COLO668 (cell line): Measurements from ENCODE around the gene PCDHGA3.
"Not testable (repeated sequence)": the region's sequence is repeated elsewhere in the genome, so short reads cannot be mapped to it uniquely, and the experiment has no call there.

Experiments
- DNase-seq: peaks from one replicate; lab custom pipeline; 2025; ENCODE audit not compliant: unreplicated experiment; lab: John Stamatoyannopoulos, UW

The PCDHGA3 gene

GRCh38 chr5:141343242-141343952 lies at the start of gene PCDHGA3:
PCDHGA3 (plus strand) TSS chr5:141343829; CDS start chr5:141344034, 205 bp downstream.
- no peak for DNase-seq

- no peak for DNase-seq
Observed at GRCh38 chr5:141298376-141298775, 45.3 kb upstream of the PCDHGA3 start.

- DNase-seq, result no peak
Observed at GRCh38 chr5:141303756-141304155, 39.9 kb upstream of the PCDHGA3 start, which contains the start of gene SLC25A2. SLC25A2 (minus strand) TSS chr5:141304049; CDS start chr5:141303865, 184 bp downstream.

- DNase-seq, result no peak
Observed at GRCh38 chr5:141306630-141307029, 37.0 kb upstream of the PCDHGA3 start.

GRCh38 chr5:141313711-141314110 lies 29.9 kb upstream of the PCDHGA3 start:
- no peak for DNase-seq

DNA sequence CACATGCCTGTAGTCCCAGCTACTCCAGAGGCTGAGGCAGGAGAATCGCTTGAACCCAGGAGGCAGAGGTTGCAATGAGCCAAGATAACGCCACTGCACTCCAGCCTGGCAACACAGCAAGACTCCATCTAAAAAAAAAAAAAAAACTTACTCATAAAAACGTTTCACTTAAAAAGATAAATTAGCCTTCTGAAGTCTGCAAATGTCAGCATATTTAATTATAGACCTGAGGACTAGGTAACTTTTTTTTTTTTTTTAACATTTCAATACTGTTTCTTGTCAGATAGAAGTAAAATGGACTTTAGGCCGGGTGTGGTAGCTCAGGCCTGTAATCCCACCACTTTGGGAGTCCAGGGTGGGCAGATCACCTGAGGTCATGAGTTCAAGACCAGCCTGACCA lies 26.7 kb upstream of the PCDHGA3 start:
- not testable (repeated sequence) for DNase-seq

DNA sequence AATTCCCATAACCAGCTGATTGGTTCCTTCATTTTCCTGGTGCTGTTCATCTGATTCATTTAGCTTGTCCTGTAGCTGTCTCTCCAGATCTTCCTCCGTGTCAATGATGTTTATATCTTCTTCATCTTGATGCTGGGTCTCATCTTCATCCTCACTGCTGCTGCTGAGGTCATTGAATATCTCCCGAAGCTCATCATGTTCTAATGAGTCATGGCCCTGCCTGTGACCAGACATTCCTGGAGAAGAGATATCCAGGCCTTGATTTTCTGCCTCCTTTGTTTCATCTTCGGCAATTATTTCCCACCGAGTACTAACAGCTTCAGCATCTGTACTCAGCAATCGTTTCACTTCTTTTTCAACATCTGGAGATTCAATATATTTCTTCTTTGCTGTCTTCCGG lies 24.4 kb upstream of the PCDHGA3 start:
- DNase-seq, result no peak

GRCh38 chr5:141319699-141320098 lies 23.9 kb upstream of the PCDHGA3 start:
- DNase-seq, result no peak

DNA sequence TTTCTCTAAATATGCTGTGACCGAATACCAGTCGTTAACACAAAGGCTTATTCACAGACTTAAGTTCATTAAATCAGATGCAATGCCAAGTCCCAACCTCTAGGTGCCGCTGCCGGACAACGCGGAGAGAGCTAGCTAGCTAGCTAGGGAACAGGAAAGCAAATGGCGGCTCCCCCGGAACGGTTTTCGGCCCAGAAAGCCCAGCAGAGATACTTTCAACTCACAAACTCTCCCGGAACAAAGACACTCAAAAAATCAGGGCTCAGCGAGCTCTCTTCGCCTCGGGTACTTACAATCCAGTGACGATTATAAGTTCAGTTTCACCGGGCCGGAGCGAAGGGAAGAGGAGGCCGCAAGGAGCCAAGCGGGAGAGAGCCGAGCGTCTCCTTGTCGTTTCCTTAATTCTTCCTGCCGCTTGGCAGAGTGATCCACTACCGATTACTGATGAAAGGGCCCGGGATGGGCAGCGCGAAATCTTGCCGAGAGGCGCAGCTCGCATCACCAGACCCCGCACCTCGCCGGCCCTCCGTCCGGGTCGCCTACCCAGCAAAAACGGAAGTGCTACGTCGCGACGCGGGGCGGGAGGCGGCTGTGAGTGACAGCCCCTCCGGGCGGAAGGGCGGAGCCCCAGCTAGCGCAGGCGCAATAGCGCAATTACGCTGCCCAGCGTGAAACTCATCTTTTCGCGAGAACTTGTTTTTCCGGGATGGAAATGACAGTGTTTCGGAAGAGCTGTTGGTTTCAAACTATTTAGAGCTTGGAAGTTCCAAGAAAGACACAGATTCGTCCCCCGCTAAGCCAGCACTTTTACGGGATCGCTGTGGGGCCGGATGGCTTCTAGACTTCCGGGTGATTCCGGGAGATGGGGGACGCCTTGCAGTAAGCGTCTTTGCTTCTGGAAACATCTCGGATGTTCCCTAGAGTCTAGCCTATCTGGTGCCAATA lies 23.1 kb upstream of the PCDHGA3 start, which contains the start of gene TAF7:
Gene TAF7 (minus strand): TSS at position 560 of the 945 bp plus-strand sequence. CDS start 740 bp downstream, outside the sequence.
- DNase-seq, result peak; percentile 87

DNA sequence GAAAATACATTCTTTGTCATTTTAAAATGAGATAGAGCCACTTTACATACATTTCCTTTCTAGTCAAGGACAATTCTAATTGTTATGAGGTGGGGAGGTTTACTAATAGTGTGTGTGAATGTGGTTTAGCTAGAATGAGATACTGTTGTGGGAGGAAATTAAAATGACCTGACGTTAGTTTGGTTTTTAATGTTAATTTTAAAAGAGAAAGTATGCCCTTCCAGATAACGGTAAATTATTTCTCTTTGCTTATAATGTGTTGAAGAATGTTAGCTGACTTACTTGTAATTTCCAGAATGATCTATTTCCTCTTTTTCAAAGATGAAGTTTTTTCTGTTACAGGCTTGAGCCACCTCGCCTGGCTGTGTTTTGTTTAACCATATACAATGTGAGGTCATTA lies 21.4 kb upstream of the PCDHGA3 start:
- DNase-seq, result no peak

GRCh38 chr5:141326088-141326854 lies 17.4 kb upstream of the PCDHGA3 start:
- peak; percentile 1 for DNase-seq

DNA sequence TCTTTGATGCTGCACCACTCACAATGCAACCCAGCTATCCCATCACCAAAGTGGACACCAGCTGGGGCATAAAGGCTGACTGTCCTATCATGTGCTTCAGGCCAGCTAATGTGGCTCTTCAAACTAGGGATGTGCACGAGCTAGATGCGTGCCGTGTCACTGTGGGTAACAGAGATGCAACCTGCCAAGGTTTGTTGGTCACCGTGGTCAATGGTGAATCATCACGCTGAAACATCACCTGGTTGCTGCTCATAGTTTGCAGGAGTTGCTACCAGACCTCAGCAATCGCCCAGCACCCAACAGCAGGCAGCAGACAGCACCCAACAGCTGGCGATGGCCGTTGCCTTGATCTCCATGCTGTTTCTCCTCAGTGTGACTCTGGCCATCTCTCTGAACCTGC lies 15.4 kb upstream of the PCDHGA3 start:
- no peak for DNase-seq

- DNase-seq, result peak; percentile 40
Observed at GRCh38 chr5:141330299-141331080, 13.1 kb upstream of the PCDHGA3 start, which contains the start of gene PCDHGA1. PCDHGA1 (plus strand) TSS chr5:141330514.

GRCh38 chr5:141332571-141332970 lies 11.1 kb upstream of the PCDHGA3 start:
- DNase-seq, result not testable (repeated sequence)

DNA sequence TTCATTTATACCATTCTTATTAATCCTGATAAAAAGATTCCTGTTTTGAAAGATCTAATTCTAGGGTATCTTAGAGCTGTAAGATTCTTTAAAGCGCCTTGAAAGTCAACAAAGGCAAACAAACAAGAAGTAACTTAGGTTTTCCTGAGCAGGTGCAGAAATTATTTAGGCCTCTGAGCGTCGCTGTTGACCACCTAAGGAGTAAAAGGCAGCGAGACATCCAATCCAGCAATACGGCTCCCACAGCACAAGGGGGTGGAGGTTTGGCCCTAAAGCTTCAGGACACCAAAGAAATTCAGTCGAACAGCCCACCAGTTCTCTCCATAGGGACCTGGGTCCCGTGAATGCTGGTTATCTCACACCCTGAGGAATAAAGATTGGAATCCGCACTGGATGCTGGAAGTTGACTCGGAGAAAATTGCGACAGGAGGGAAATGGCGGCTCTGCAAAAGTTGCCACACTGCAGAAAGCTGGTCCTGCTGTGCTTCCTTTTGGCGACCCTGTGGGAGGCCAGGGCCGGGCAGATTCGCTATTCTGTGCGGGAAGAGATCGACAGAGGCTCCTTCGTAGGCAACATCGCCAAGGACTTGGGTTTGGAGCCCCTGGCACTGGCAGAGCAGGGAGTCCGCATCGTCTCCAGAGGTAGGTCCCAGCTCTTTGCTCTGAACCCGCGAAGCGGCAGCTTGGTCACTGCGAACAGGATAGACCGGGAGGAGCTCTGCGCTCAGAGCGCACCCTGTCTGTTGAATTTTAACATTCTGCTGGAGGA lies 4.9 kb upstream of the PCDHGA3 start, which contains the start of gene PCDHGA2:
Gene PCDHGA2 (plus strand): TSS at position 223 of the 769 bp plus-strand sequence.
- no peak for DNase-seq

GRCh38 chr5:141340781-141341354 lies 2.8 kb upstream of the PCDHGA3 start:
- DNase-seq, result not testable (repeated sequence)

DNA sequence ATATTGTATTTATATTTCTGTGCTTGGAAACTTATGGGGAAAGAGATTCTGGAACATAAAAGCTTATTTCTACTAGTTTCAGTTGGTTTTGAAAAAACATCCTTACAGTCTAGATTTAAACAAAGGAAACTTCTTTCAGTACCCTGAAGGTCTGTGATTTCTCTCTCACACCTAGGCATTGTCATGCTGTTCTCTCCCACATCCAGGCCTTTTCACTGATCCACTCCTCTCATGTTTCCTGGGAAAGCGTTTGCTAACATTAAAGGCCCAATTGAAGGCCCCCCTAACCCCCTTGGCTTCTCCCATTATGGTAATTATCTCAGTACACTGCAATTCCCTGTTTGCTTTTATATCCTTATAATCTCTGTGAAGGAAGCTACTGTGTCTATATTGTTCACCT lies 856 bp upstream of the PCDHGA3 start:
- no peak for DNase-seq

- no peak for DNase-seq
Observed at GRCh38 chr5:141343953-141344463, 379 bp downstream of the PCDHGA3 start.

DNA sequence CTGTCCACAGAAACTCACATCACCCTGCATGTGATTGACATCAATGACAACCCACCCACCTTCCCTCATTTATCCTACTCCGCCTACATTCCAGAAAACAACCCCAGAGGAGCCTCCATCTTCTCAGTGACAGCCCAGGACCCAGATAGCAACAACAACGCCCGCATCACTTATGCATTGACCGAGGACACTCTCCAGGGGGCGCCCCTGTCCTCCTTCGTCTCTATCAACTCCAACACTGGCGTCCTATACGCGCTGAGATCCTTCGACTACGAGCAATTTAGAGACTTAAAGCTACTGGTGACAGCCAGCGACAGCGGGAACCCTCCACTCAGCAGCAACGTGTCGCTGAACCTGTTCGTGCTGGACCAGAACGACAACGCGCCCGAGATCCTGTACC lies 1.7 kb downstream of the PCDHGA3 start:
- DNase-seq, result no peak
